ENCODE results near the gene KLHL13. TPM values are rescaled to one million over a fixed set of nuclear protein-coding genes. Genes with fewer than 3 reads are reported as not detected.
"Not testable (repeated sequence)": the region's sequence is repeated elsewhere in the genome, so short reads cannot be mapped to it uniquely, and the experiment has no call there.

The KLHL13 gene
- polyA plus RNA-seq, 1 donor (not counting 4 experiments of a cell fraction or from before 2014, with no cell fraction given): 4.9 TPM

GRCh38 chrX:118126286-118126685, 9.7 kb upstream of the KLHL13 start:
- TF ChIP-seq CTCF (optimal IDR thresholded peaks at IDR 0.05 in 1 of 3, IDR thresholded peaks at IDR 0.05 in 1 of 3, conservative IDR thresholded peaks at IDR 0.05 in 1 of 3; ENCODE audit: extremely low read depth in 1 of 3, insufficient read depth in 2 of 3, low read length in 3 of 3): no peak
- TF ChIP-seq EZH2 (IDR thresholded peaks at IDR 0.05; ENCODE audit: low read length): no peak

GRCh38 chrX:118124243-118124642, 7.6 kb upstream of the KLHL13 start:
- H3K27me3 ChIP-seq (ENCODE audit: control insufficient read depth, extremely low read depth, insufficient read depth, low read length); H3K27ac ChIP-seq (ENCODE audit: control insufficient read depth, insufficient read depth, low read length); H3K9me1 ChIP-seq (ENCODE audit: control insufficient read depth, extremely low read depth, insufficient read depth, low read length); H2AFZ ChIP-seq (ENCODE audit: control insufficient read depth, low read length); H3K4me1 ChIP-seq (ENCODE audit: control insufficient read depth, extremely low read depth, insufficient read depth, low read length); H3K9ac ChIP-seq (ENCODE audit: control insufficient read depth, extremely low read depth, insufficient read depth, low read length); H3K4me2 ChIP-seq (ENCODE audit: control insufficient read depth, extremely low read depth, insufficient read depth, low read depth, low read length); FAIRE-seq; DNase-seq (ENCODE audit: low read depth, low spot score); H3K79me2 ChIP-seq (ENCODE audit: control insufficient read depth, insufficient read depth, low read length); H3K4me3 ChIP-seq (ENCODE audit: control insufficient read depth in 2 of 3, extremely low read depth in 1 of 3, insufficient read depth in 2 of 3, low read depth in 1 of 3, low read length in 3 of 3); dilution Hi-C loops (cut with MboI; ENCODE audit: extremely low pct_ligation_motif_present, low sequenced_read_pairs); H3K36me3 ChIP-seq (ENCODE audit: control insufficient read depth in 2 of 2, extremely low read depth in 1 of 2, insufficient read depth in 2 of 2, low read length in 2 of 2); H4K20me1 ChIP-seq (ENCODE audit: control insufficient read depth, extremely low read depth, insufficient read depth, low read length); H3K9me3 ChIP-seq (ENCODE audit: control insufficient read depth, low read depth, low read length): not testable (repeated sequence)

More at GRCh38 chrX:118126286-118126685, 9.7 kb upstream of the KLHL13 start:
- no peaks in the 10 kb centered on the region for H3K36me3 ChIP-seq (ENCODE audit: control insufficient read depth in 2 of 2, extremely low read depth in 1 of 2, insufficient read depth in 2 of 2, low read length in 2 of 2)
- no peaks in the 10 kb centered on the region for H3K79me2 ChIP-seq (ENCODE audit: control insufficient read depth, insufficient read depth, low read length)
- H3K9me1 ChIP-seq (ENCODE audit: control insufficient read depth, extremely low read depth, insufficient read depth, low read length): no peaks in the 10 kb centered on the region
- H3K4me2 ChIP-seq (ENCODE audit: control insufficient read depth, extremely low read depth, insufficient read depth, low read depth, low read length): no peak overlapping the region
- H2AFZ ChIP-seq (ENCODE audit: control insufficient read depth, low read length): no peak overlapping the region
- H4K20me1 ChIP-seq (ENCODE audit: control insufficient read depth, extremely low read depth, insufficient read depth, low read length): no peaks in the 10 kb centered on the region
- no peaks in the 10 kb centered on the region for H3K9me3 ChIP-seq (ENCODE audit: control insufficient read depth, low read depth, low read length)
- no peaks in the 10 kb centered on the region for H3K4me1 ChIP-seq (ENCODE audit: control insufficient read depth, extremely low read depth, insufficient read depth, low read length)
- H3K4me3 ChIP-seq (ENCODE audit: control insufficient read depth in 2 of 3, extremely low read depth in 1 of 3, insufficient read depth in 2 of 3, low read depth in 1 of 3, low read length in 3 of 3): no peak overlapping the region
- DNase-seq (ENCODE audit: low read depth, low spot score) (no peak), FAIRE-seq (no peak)
- H3K27ac ChIP-seq (ENCODE audit: control insufficient read depth, insufficient read depth, low read length): no peak overlapping the region
- H3K9ac ChIP-seq (ENCODE audit: control insufficient read depth, extremely low read depth, insufficient read depth, low read length): no peak overlapping the region
- H3K27me3 ChIP-seq (ENCODE audit: control insufficient read depth, extremely low read depth, insufficient read depth, low read length): no peaks in the 10 kb centered on the region
- dilution Hi-C loops (cut with MboI; ENCODE audit: extremely low pct_ligation_motif_present, low sequenced_read_pairs): no loop called here

GRCh38 chrX:118117741-118118140, 1.1 kb upstream of the KLHL13 start:
- H3K36me3 ChIP-seq (ENCODE audit: control insufficient read depth in 2 of 2, extremely low read depth in 1 of 2, insufficient read depth in 2 of 2, low read length in 2 of 2): no peaks in the 10 kb centered on the region
- no peaks in the 10 kb centered on the region for H3K4me1 ChIP-seq (ENCODE audit: control insufficient read depth, extremely low read depth, insufficient read depth, low read length)
- no peak overlapping the region for H3K27ac ChIP-seq (ENCODE audit: control insufficient read depth, insufficient read depth, low read length)
- DNase-seq (ENCODE audit: low read depth, low spot score) (no peak), FAIRE-seq (no peak)
- H3K9ac ChIP-seq (ENCODE audit: control insufficient read depth, extremely low read depth, insufficient read depth, low read length): no peak overlapping the region
- no peaks in the 10 kb centered on the region for H3K27me3 ChIP-seq (ENCODE audit: control insufficient read depth, extremely low read depth, insufficient read depth, low read length)
- no peak overlapping the region for H3K4me2 ChIP-seq (ENCODE audit: control insufficient read depth, extremely low read depth, insufficient read depth, low read depth, low read length)
- H2AFZ ChIP-seq (ENCODE audit: control insufficient read depth, low read length): no peak overlapping the region
- H3K9me3 ChIP-seq (ENCODE audit: control insufficient read depth, low read depth, low read length): no peaks in the 10 kb centered on the region
- no peaks in the 10 kb centered on the region for H3K79me2 ChIP-seq (ENCODE audit: control insufficient read depth, insufficient read depth, low read length)
- TF ChIP-seq EZH2 (IDR thresholded peaks at IDR 0.05; ENCODE audit: low read length): no peak
- H3K9me1 ChIP-seq (ENCODE audit: control insufficient read depth, extremely low read depth, insufficient read depth, low read length): no peaks in the 10 kb centered on the region
- no peaks in the 10 kb centered on the region for H4K20me1 ChIP-seq (ENCODE audit: control insufficient read depth, extremely low read depth, insufficient read depth, low read length)
- dilution Hi-C loops (cut with MboI; ENCODE audit: extremely low pct_ligation_motif_present, low sequenced_read_pairs): no loop called here
- no peak overlapping the region for H3K4me3 ChIP-seq (ENCODE audit: control insufficient read depth in 2 of 3, extremely low read depth in 1 of 3, insufficient read depth in 2 of 3, low read depth in 1 of 3, low read length in 3 of 3)
